Measurements from ENCODE around the gene VAMP4.
"Not testable (repeated sequence)": the region's sequence is repeated elsewhere in the genome, so short reads cannot be mapped to it uniquely, and the experiment has no call there.

Gene VAMP4

GRCh38 chr1:171695772-171696171 is 46.1 kb downstream of the VAMP4 start:
- not testable (repeated sequence) for DNase-seq (ENCODE audit: low spot score)

- DNase-seq (ENCODE audit: low spot score): not testable (repeated sequence)
These were observed 48.3 kb downstream of the VAMP4 start for GRCh38 chr1:171693541-171693940.

- DNase-seq (ENCODE audit: low spot score): no peak
These were observed 58.0 kb downstream of the VAMP4 start for GRCh38 chr1:171683870-171684269.

GRCh38 chr1:171680339-171680738 is 61.5 kb downstream of the VAMP4 start:
- DNase-seq (ENCODE audit: low spot score): no peak

- DNase-seq (ENCODE audit: low spot score): no peak
These were observed 65.0 kb downstream of the VAMP4 start for GRCh38 chr1:171676823-171677222.

GRCh38 chr1:171674431-171675405 is 67.1 kb downstream of the VAMP4 start:
- DNase-seq (ENCODE audit: low spot score): no peak

GRCh38 chr1:171670739-171671138 is 71.1 kb downstream of the VAMP4 start:
- no peak for DNase-seq (ENCODE audit: low spot score)

- DNase-seq (ENCODE audit: low spot score): no peak
These were observed 73.5 kb downstream of the VAMP4 start for GRCh38 chr1:171668372-171668771.

- DNase-seq (ENCODE audit: low spot score): no peak
These were observed 75.6 kb downstream of the VAMP4 start for GRCh38 chr1:171666114-171666769.

- no peak for DNase-seq (ENCODE audit: low spot score)
These were observed 76.9 kb downstream of the VAMP4 start for GRCh38 chr1:171664976-171665375.

GRCh38 chr1:171663854-171664575 is 77.8 kb downstream of the VAMP4 start:
- DNase-seq (ENCODE audit: low spot score): no peak

GRCh38 chr1:171663036-171663853 is 78.6 kb downstream of the VAMP4 start:
- DNase-seq (ENCODE audit: low spot score): no peak

GRCh38 chr1:171661076-171661650 is 80.7 kb downstream of the VAMP4 start:
- DNase-seq (ENCODE audit: low spot score): no peak

GRCh38 chr1:171656206-171656605 is 85.7 kb downstream of the VAMP4 start:
- DNase-seq (ENCODE audit: low spot score): not testable (repeated sequence)

- no peak for DNase-seq (ENCODE audit: low spot score)
These were observed 86.1 kb downstream of the VAMP4 start for GRCh38 chr1:171655746-171656116.

GRCh38 chr1:171654942-171655745 is 86.7 kb downstream of the VAMP4 start:
- DNase-seq (ENCODE audit: low spot score): no peak

- no peak for DNase-seq (ENCODE audit: low spot score)
These were observed 87.5 kb downstream of the VAMP4 start for GRCh38 chr1:171654201-171654941.

GRCh38 chr1:171653796-171654195 is 88.1 kb downstream of the VAMP4 start:
- no peak for DNase-seq (ENCODE audit: low spot score)

GRCh38 chr1:171652234-171652822 is 89.5 kb downstream of the VAMP4 start, which contains the start of gene MYOC:
MYOC (minus strand) TSS chr1:171652688; CDS start chr1:171652611, 77 bp downstream.
- DNase-seq (ENCODE audit: low spot score): no peak
